Smooth muscle cell (in vitro differentiated cells): ENCODE measurements around the gene NYAP1. TPM values are rescaled to one million over a fixed set of nuclear protein-coding genes. Genes with fewer than 3 reads are reported as not detected.

ENCODE experiments used
- DNase-seq: peaks from one replicate; lab custom pipeline; 2025; ENCODE audit not compliant: unreplicated experiment; lab: John Stamatoyannopoulos, UW
- H2AFZ ChIP-seq: fragments of 200-600 bp; sonication (generic); 2 replicates; pipeline ENCODE4 v1.6.0; 2016; ENCODE audit warnings: antibody characterized with exemption, low read depth, mild to moderate bottlenecking
- H3F3A ChIP-seq: fragments of 200-600 bp; sonication (generic); 2 replicates; pipeline ENCODE4 v1.6.0; 2017; ENCODE audit warnings: antibody characterized with exemption, low read depth
- H3K27ac ChIP-seq: fragments of 200-600 bp; sonication (generic); 2 replicates; pipeline ENCODE4 v1.5.1; 2016; ENCODE audit warnings: low read depth, mild to moderate bottlenecking
- H3K27me3 ChIP-seq: fragments of 200-600 bp; sonication (generic); 2 replicates; pipeline ENCODE4 v1.6.1; 2016; ENCODE audit warnings: low read depth, mild to moderate bottlenecking
- H3K36me3 ChIP-seq: fragments of 200-600 bp; sonication (generic); 2 replicates; pipeline ENCODE4 v1.5.1; 2016; ENCODE audit warnings: low read depth
- H3K4me1 ChIP-seq: fragments of 200-600 bp; sonication (generic); 2 replicates; pipeline ENCODE4 v1.5.1; 2016; ENCODE audit warnings: low read depth
- H3K4me2 ChIP-seq: fragments of 200-600 bp; sonication (generic); 2 replicates; pipeline ENCODE4 v1.6.0; 2016; ENCODE audit warnings: mild to moderate bottlenecking
- H3K4me3 ChIP-seq: fragments of 200-600 bp; sonication (generic); 2 replicates; pipeline ENCODE4 v1.5.1; 2016; ENCODE audit warnings: mild to moderate bottlenecking
- H3K79me2 ChIP-seq: fragments of 200-600 bp; sonication (generic); 2 replicates; pipeline ENCODE4 v1.6.0; 2016; ENCODE audit warnings: low read depth, mild to moderate bottlenecking
- H3K9ac ChIP-seq: fragments of 200-600 bp; sonication (generic); 2 replicates; pipeline ENCODE4 v1.6.0; 2016; ENCODE audit warnings: low read depth
- H3K9me3 ChIP-seq: fragments of 200-600 bp; sonication (generic); replicated peaks from 2 replicates; pipeline ENCODE4 v1.5.1; 2016; ENCODE audit warnings: low read depth
- H4K20me1 ChIP-seq: fragments of 200-600 bp; sonication (generic); 2 replicates; pipeline ENCODE4 v1.6.0; 2016; ENCODE audit warnings: low read depth
- CTCF ChIP-seq: fragments of 200-600 bp; sonication (generic); IDR thresholded peaks from 2 replicates; pipeline ENCODE4 v1.5.1; 2017; ENCODE audit warnings: borderline replicate concordance, mild to moderate bottlenecking, antibody characterized with exemption; ENCODE audit not compliant: insufficient read depth, poor library complexity, severe bottlenecking
- WGBS: methylation state at CpG from one replicate; pipeline ENCODE4 v1.1.7; 2016; ENCODE audit warnings: low lambda C conversion rate; 5-methylcytosine and 5-hydroxymethylcytosine counted together
- polyA plus RNA-seq: library from polyadenylated mRNA; unstranded; fragments of >200 nt; fragmentation: Nextera tagmentation; extraction: Ambion mirVana; gene quantifications from 2 replicates; pipeline ENCODE4 v1.2.1, GENCODE V29; 2016
- total RNA-seq: library from RNA; depleted of rRNA; stranded (reverse); fragments of >200 nt; gene quantifications from 2 replicates; pipeline ENCODE4 v1.2.3, GENCODE V29; 2014

The NYAP1 gene
- total and polyA plus RNA-seq, 2 experiments from 2014 or later, result 2.3 TPM; not detected in 1

GRCh38 chr7:100504887-100505611 is 21.3 kb downstream of the NYAP1 start:
- Histone ChIP-seq H3K9me3 (no peaks in the 10 kb centered on the region), H3K4me3 (no peak overlapping the region), H4K20me1 (no peaks in the 10 kb centered on the region), H3K27me3 (no peaks in the 10 kb centered on the region), H3K4me1 (no peaks in the 10 kb centered on the region), H3K4me2 (no peak overlapping the region), H3K27ac (no peak overlapping the region), H3K9ac (no peak overlapping the region), H2AFZ (no peak overlapping the region), H3K36me3 (no peaks in the 10 kb centered on the region), H3K79me2 (no peaks in the 10 kb centered on the region), H3F3A (no peaks in the 10 kb centered on the region)
- DNase-seq, result no peak
- TF ChIP-seq CTCF, result no peak
- WGBS, result 87% methylated on average over 9 of the region's 9 CpGs

GRCh38 chr7:100506356-100506923 is 22.7 kb downstream of the NYAP1 start:
- WGBS, result 77% methylated on average over 8 of the region's 8 CpGs
- no peaks in the 10 kb centered on the region for H3K9me3 ChIP-seq
- H3K4me2 ChIP-seq, result no peak overlapping the region
- H4K20me1 ChIP-seq, result no peaks in the 10 kb centered on the region
- no peak overlapping the region for H3K4me3 ChIP-seq
- no peaks in the 10 kb centered on the region for H3K27me3 ChIP-seq
- no peaks in the 10 kb centered on the region for H3K36me3 ChIP-seq
- no peak overlapping the region for H2AFZ ChIP-seq
- H3F3A ChIP-seq, result no peaks in the 10 kb centered on the region
- DNase-seq, result no peak
- H3K4me1 ChIP-seq, result no peaks in the 10 kb centered on the region
- H3K79me2 ChIP-seq, result no peaks in the 10 kb centered on the region
- H3K27ac ChIP-seq, result no peak overlapping the region
- no peak overlapping the region for H3K9ac ChIP-seq
- TF ChIP-seq CTCF, result no peak

- DNase-seq, result no peak
Observed at GRCh38 chr7:100509231-100509630, 25.5 kb downstream of the NYAP1 start.

More at GRCh38 chr7:100509231-100509630, 25.5 kb downstream of the NYAP1 start:
- Histone ChIP-seq H3K79me2 (no peaks in the 10 kb centered on the region), H4K20me1 (no peaks in the 10 kb centered on the region), H3K9me3 (no peaks in the 10 kb centered on the region), H3F3A (no peaks in the 10 kb centered on the region), H3K4me2 (no peak overlapping the region), H2AFZ (no peak overlapping the region), H3K4me1 (no peaks in the 10 kb centered on the region), H3K27me3 (no peaks in the 10 kb centered on the region), H3K36me3 (no peaks in the 10 kb centered on the region), H3K27ac (no peak overlapping the region), H3K4me3 (no peak overlapping the region), H3K9ac (no peak overlapping the region)
- WGBS, result 91% methylated on average over 15 of the region's 15 CpGs
- TF ChIP-seq CTCF, result no peak
